ELR (cell line): Measurements from ENCODE around the gene NLRP12.
"Not testable (repeated sequence)": the region's sequence is repeated elsewhere in the genome, so short reads cannot be mapped to it uniquely, and the experiment has no call there.

Experiments
- DNase-seq: peaks from one replicate; pipeline ENCODE4 v3.0.0-alpha.2; 2015; ENCODE audit warnings: low read depth

Gene NLRP12

DNA sequence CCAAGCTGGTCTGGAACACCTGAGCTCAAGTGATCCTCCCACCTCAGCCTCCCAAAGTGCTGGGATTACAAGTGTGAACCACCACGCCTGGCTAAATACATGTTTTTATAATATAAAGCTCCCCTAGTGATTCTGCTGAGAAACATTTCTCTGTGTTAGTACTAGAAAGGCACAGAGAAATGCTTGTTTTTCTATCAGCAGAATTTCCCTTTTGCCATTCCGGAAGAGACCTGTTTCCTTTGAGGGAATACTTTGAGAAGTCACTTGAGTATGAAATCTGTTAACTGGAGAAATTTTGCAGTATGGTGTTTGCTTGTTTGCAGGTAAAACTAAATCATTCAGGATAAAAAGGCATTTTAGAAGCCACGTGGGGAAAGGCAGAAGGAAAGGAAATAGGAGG is 4.4 kb upstream of the NLRP12 start:
- no peak for DNase-seq

GRCh38 chr19:53826876-53827275 is 2.8 kb upstream of the NLRP12 start:
- no peak for DNase-seq

- DNase-seq, result no peak
Measured at GRCh38 chr19:53823380-53824120, 564 bp downstream of the NLRP12 start.

DNA sequence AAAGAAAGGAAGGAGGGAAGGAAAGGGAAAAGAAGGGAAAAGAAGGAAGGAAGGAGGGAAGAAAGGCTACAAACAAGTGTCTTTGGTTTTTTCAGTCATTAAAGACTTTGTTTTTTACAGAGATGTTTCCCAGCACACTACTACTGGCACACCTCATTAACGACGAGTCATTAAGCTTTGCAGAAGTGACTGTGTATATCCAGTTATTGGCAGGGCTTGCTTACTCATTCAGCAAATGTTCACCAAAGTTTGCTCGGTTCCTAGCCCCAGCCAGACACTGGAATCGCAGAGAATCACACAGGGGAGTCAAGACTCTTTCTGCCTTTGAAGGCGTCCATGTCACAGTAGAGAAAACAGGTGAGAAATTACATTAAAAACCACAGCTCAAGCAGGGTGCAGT is 4.3 kb downstream of the NLRP12 start:
- DNase-seq, result no peak

GRCh38 chr19:53818756-53819155 is 5.4 kb downstream of the NLRP12 start:
- no peak for DNase-seq

- peak; percentile 85 for DNase-seq
Measured at GRCh38 chr19:53813996-53814395, 10.1 kb downstream of the NLRP12 start.

DNA sequence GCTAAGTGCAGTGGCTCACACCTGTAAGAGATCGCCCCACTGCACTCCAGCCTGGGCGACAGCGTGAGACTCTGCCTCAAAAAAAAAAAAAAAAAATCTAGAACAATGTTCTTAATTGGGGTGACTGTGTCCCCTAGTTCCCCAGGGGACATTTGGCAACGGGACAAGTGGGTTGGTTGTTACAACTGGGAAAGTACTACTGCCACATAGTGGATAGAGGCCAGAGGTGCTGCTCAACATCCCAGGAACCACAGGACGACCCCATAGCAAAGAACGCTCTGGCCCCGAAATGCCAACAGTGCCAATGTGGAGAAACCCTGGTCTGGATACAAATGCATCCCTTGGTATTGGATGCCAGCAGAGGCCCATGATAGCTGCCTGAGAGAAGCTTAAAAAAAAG is 11.8 kb downstream of the NLRP12 start:
- DNase-seq, result peak; percentile 30

DNA sequence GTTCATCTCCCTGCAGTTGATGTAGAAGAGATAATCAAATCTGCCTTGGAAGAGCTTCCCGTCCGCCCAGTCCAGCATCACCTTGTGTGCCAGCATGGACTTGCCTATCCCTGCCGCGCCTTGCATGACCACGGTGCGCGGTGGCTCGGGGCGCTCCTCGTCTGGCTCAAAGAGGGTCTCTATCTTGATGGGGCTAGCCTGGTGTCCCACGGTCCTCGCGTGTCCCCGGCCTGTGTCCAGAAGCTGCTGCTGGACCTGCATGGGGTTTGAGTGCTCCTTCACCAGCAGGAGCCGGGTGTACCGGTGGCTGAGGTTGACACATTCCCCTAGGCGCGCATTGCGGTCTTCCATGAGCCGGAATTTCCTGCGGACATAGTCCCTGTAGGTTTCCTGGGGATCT is 13.2 kb downstream of the NLRP12 start:
- no peak for DNase-seq

DNA sequence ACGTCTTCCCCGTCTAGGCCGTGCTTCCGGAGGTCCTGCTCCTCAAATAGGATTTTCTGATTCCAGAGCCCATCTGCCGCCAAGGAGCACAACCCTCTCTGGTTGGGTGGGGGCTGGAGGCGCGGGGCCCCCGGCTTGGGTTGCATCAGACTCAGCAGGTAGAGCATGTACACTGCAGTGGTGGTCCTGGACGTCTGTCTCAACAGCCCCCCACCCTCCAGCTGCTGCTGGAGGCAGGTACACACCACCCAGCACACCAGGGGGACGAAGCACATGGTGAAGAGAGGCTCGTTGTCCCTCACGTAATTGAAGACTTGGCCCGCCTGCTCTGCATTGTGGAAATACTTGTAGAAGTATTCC is 13.9 kb downstream of the NLRP12 start:
- no peak for DNase-seq

- peak; percentile 8 for DNase-seq
Measured at GRCh38 chr19:53809518-53810186, 14.5 kb downstream of the NLRP12 start.

DNA sequence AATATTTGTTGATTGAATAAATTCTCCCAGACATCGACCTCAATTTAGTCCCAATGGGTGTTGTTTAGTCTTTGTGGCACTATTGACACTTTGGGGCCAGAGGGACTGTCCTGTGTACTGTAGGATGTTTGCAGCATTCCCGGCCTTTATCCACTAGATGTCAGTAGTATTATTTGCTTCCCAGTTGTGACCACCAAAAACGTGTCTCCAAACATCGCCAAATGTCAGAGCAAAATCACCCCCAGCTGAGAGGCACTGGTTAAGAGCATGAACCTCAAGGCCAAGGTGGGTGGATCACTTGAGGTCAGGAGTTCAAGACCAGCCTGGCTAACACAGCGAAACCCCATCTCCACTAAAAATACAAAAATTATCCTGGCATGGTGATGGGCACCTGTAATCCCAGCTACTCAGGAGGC is 15.4 kb downstream of the NLRP12 start:
- peak; percentile 66 for DNase-seq

- no peak for DNase-seq
Measured at GRCh38 chr19:53801257-53801656, 22.9 kb downstream of the NLRP12 start.

- DNase-seq, result no peak
Measured at GRCh38 chr19:53795019-53795418, 29.1 kb downstream of the NLRP12 start.

- peak; percentile 90 for DNase-seq
Measured at GRCh38 chr19:53792721-53793433, 31.2 kb downstream of the NLRP12 start.

GRCh38 chr19:53789708-53790678 is 34.1 kb downstream of the NLRP12 start:
- no peak for DNase-seq

DNA sequence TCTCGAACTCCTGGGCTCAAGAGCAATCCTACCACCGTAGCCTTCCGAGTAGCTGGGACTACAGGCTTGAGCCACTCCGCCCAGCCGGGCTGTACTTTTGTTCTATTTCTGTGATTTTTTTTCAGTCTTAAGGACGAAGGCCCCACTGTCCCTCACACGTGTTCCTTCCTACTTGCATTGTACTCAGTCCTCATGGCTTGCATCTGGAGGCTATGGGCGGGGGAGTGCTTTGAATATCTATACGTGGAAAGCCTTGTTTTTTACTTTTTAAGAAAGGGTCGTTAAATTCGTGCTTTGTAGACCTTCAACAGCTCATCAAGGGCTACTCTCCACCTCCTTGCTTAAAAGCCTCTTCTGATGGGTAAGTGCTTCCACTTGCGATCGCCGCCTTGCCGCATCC is 36.8 kb downstream of the NLRP12 start:
- DNase-seq, result no peak

- no peak for DNase-seq
Measured at GRCh38 chr19:53786744-53787143, 37.4 kb downstream of the NLRP12 start.

DNA sequence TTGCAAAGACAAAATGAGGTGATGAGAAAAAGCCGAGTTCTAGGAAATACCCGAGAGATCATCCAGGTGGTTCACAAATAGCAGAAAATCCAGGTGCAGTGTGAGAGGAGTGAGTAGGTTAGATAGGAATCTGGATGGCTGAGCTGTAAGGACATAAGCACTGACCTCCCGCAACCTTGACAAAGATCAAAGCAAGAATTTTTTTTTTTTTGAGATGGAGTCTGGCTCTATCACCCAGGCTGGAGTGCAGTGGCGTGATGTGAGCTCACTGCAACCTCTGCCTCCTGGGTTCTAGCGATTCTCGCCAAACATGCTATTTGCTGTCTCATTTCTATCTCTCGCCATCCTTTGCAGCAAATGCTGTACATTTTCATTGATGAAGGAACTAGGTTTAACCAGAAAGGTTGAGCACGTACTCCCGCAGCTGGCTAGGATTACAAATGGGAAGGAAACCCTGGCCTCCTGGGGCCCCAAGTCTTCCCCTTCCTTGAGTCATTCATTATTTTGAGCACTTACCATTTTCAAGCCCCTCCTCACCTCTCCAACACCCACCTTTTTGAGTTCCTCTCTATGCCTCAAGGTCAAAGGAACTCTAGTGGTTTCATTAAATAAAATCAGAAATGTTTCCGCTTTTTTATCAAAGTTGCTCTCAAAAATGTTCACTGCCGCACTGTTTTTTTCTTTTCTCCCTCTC is 38.8 kb downstream of the NLRP12 start:
- DNase-seq, result no peak

GRCh38 chr19:53782698-53783097 is 41.4 kb downstream of the NLRP12 start:
- no peak for DNase-seq

DNA sequence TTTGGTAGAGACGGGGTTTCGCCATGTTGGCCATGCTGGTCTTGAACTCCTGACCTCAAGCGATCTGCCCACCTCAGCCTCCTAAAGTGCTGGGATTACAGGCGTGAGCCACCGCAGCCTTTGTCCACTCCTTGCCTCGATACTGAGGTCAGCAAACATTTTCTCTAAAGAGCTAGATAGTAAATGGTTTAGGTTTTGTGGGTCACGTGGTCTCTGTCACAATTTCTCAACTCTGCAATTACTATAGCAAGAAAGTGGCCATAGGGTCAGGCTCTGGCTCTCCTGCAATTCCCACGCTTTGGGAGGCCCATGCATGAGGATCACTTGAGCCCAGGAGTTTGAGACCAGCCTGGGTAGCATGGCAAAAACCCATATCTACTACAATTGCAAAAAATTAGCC is 42.8 kb downstream of the NLRP12 start:
- DNase-seq, result not testable (repeated sequence)

DNA sequence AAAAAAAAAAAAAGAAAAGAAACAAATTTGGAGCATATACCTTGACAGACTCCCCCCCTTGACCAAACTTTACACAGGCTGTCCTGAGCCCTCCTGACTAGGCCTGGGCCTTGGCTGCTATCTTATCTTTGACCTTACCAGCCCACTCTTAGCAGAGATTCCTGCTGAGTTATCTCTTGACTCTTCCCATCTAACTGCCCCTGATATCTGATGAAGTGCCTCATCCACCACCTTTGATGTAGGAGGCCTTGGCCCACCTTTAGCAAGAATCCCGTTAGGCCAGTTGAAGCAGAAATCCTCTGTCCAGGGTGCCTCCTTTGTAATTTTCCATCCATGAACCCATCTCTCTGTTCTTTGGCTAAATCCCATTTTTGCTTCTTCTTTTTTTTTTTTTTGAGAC is 43.6 kb downstream of the NLRP12 start:
- DNase-seq, result no peak
